ENCODE measurements around the gene LTBR.
"Not testable (repeated sequence)": the region's sequence is repeated elsewhere in the genome, so short reads cannot be mapped to it uniquely, and the experiment has no call there.

The LTBR gene

GRCh38 chr12:6341417-6342139 lies 42.4 kb upstream of the LTBR start, which contains the start of gene TNFRSF1A:
Gene TNFRSF1A (minus strand): TSS chr12:6342076. CDS start chr12:6341814, 262 bp downstream.
- no peak for TF ChIP-seq CTCF (IDR thresholded peaks at IDR 0.05; ENCODE audit: insufficient read depth, low read length, poor library complexity, severe bottlenecking)
- H3K4me3 ChIP-seq (replicated peaks; ENCODE audit: low read depth, low read length): peak within 1 kb of the TSS; percentile 73
- H3K36me3 ChIP-seq (ENCODE audit: control insufficient read depth, insufficient read depth, low read length): no peaks in the 10 kb centered on the region
- H3K27me3 ChIP-seq (replicated peaks; ENCODE audit: control insufficient read depth, insufficient read depth, low read length): no peaks in the 10 kb centered on the region
- DNase-seq (ENCODE audit: extremely low read depth, insufficient read length): peak; percentile 50

GRCh38 chr12:6342140-6342889 lies 41.6 kb upstream of the LTBR start:
- no peak for DNase-seq (ENCODE audit: extremely low read depth, insufficient read length)
- TF ChIP-seq CTCF (IDR thresholded peaks at IDR 0.05; ENCODE audit: insufficient read depth, low read length, poor library complexity, severe bottlenecking): no peak
- H3K27me3 ChIP-seq (replicated peaks; ENCODE audit: control insufficient read depth, insufficient read depth, low read length): no peaks in the 10 kb centered on the region
- no peaks in the 10 kb centered on the region for H3K36me3 ChIP-seq (ENCODE audit: control insufficient read depth, insufficient read depth, low read length)
- H3K4me3 ChIP-seq (replicated peaks; ENCODE audit: low read depth, low read length): peak overlapping the region; percentile 73

- no peak for TF ChIP-seq CTCF (IDR thresholded peaks at IDR 0.05; ENCODE audit: insufficient read depth, low read length, poor library complexity, severe bottlenecking)
- no peaks in the 10 kb centered on the region for H3K27me3 ChIP-seq (replicated peaks; ENCODE audit: control insufficient read depth, insufficient read depth, low read length)
- no peak for DNase-seq (ENCODE audit: extremely low read depth, insufficient read length)
- H3K4me3 ChIP-seq (replicated peaks; ENCODE audit: low read depth, low read length): no peak overlapping the region
- no peaks in the 10 kb centered on the region for H3K36me3 ChIP-seq (ENCODE audit: control insufficient read depth, insufficient read depth, low read length)
Observed at GRCh38 chr12:6343518-6343917, 40.4 kb upstream of the LTBR start.

- not testable (repeated sequence) for H3K36me3 ChIP-seq (ENCODE audit: control insufficient read depth, insufficient read depth, low read length); H3K4me3 ChIP-seq (replicated peaks; ENCODE audit: low read depth, low read length); DNase-seq (ENCODE audit: extremely low read depth, insufficient read length); H3K27me3 ChIP-seq (replicated peaks; ENCODE audit: control insufficient read depth, insufficient read depth, low read length)
Observed at GRCh38 chr12:6344101-6344660, 39.8 kb upstream of the LTBR start.

GRCh38 chr12:6345319-6346091 lies 38.5 kb upstream of the LTBR start:
- no peak for DNase-seq (ENCODE audit: extremely low read depth, insufficient read length)
- no peak overlapping the region for H3K4me3 ChIP-seq (replicated peaks; ENCODE audit: low read depth, low read length)

More at GRCh38 chr12:6345319-6346091, 38.5 kb upstream of the LTBR start:
- H3K27me3 ChIP-seq (replicated peaks; ENCODE audit: control insufficient read depth, insufficient read depth, low read length): no peaks in the 10 kb centered on the region
- no peaks in the 10 kb centered on the region for H3K36me3 ChIP-seq (ENCODE audit: control insufficient read depth, insufficient read depth, low read length)
- no peak for TF ChIP-seq CTCF (IDR thresholded peaks at IDR 0.05; ENCODE audit: insufficient read depth, low read length, poor library complexity, severe bottlenecking)

Measured in GM06990 (cell line).